ENCODE measurements around the gene LTB4R2.

- TF ChIP-seq CTCF (IDR thresholded peaks at IDR 0.05; ENCODE audit: control extremely low read depth in 1 of 3, insufficient read depth in 1 of 3, low read depth in 1 of 3, low read length in 3 of 3): no peak
- TF ChIP-seq POLR2AphosphoS5 (IDR thresholded peaks at IDR 0.05; ENCODE audit: low read depth, low read length): no peak
- TF ChIP-seq MAX (IDR thresholded peaks at IDR 0.05): no peak
- TF ChIP-seq KDM1A (IDR thresholded peaks at IDR 0.05; ENCODE audit: borderline replicate concordance, low read length): no peak
- no peak for TF ChIP-seq CBX8 (IDR thresholded peaks at IDR 0.05; ENCODE audit: borderline replicate concordance, low read depth, low read length)
- no peak for TF ChIP-seq SIN3A (conservative IDR thresholded peaks at IDR 0.05 in 1 of 2, IDR thresholded peaks at IDR 0.05 in 1 of 2; ENCODE audit: low read depth in 1 of 2, low read length in 2 of 2)
- no peak for TF ChIP-seq ATF3 (IDR thresholded peaks at IDR 0.05; ENCODE audit: insufficient read depth, low read depth, low read length)
- no peak for TF ChIP-seq GTF2F1 (IDR thresholded peaks at IDR 0.05; ENCODE audit: borderline replicate concordance, low read depth, low read length)
- no peak for TF ChIP-seq BRCA1 (IDR thresholded peaks at IDR 0.05; ENCODE audit: low read depth, low read length)
- TF ChIP-seq POLR2A (IDR thresholded peaks at IDR 0.05; ENCODE audit: control extremely low read depth in 1 of 2, low read depth in 2 of 2, low read length in 2 of 2): no peak
- TF ChIP-seq USF2 (IDR thresholded peaks at IDR 0.05; ENCODE audit: low read length): no peak
- TF ChIP-seq ASH2L (IDR thresholded peaks at IDR 0.05; ENCODE audit: low read length): no peak
- TF ChIP-seq EP300 (IDR thresholded peaks at IDR 0.05; ENCODE audit: borderline replicate concordance in 1 of 2, low read depth in 2 of 2, low read length in 2 of 2): no peak
- TF ChIP-seq E2F6 (IDR thresholded peaks at IDR 0.05): no peak
These were observed 39.8 kb downstream of the LTB4R2 start for GRCh38 chr14:24349742-24350141.
